Heart right ventricle (tissue), 16 donors: ENCODE results near the gene TRRAP. TPM values are rescaled to one million over a fixed set of nuclear protein-coding genes. Genes with fewer than 3 reads are reported as not detected.
A peak's percentile ranks its signal among the peaks of the same experiment; 100 is the strongest.

Experiments used
- ATAC-seq, 8 donors: fragments of 200-7000 bp; cut with Tn5 transposase; one replicate each; pipeline ENCODE4 v1.9.1; 2020; ENCODE audit warnings: mild to moderate bottlenecking in 8 of 8, moderate library complexity in 8 of 8, moderate number of reproducible peaks in 1 of 8
- DNase-seq, 2 donors: peaks; one replicate each; pipeline ENCODE4 v3.0.0-alpha.2; 2020
- H3K27ac ChIP-seq, 10 donors: fragments of 200-600 bp; sonication (generic) in 2 of 10; one replicate each; pipeline versions ENCODE4 v1.5.0 to v1.8.0; 2020 to 2022; ENCODE audit warnings: mild to moderate bottlenecking in 3 of 10
- H3K27me3 ChIP-seq, 7 donors: fragments of 200-600 bp; one replicate each; pipeline ENCODE4 v1.8.0; 2021 to 2022; ENCODE audit warnings: mild to moderate bottlenecking in 2 of 7
- H3K36me3 ChIP-seq, 9 donors: fragments of 200-600 bp; sonication (generic) in 1 of 9; one replicate each; pipeline versions ENCODE4 v1.5.0 to v1.8.0; 2020 to 2022; ENCODE audit warnings: mild to moderate bottlenecking in 2 of 9
- H3K4me1 ChIP-seq, 9 donors: fragments of 200-600 bp; sonication (generic) in 1 of 9; one replicate each; pipeline versions ENCODE4 v1.5.0 to v1.8.0; 2020 to 2022; ENCODE audit warnings: mild to moderate bottlenecking in 4 of 9
- H3K4me3 ChIP-seq, 10 donors: fragments of 200-600 bp; sonication (generic) in 2 of 10; one replicate each; pipeline versions ENCODE4 v1.5.0 to v1.8.0; 2020 to 2022; ENCODE audit warnings: mild to moderate bottlenecking in 7 of 10, moderate library complexity in 2 of 10
- H3K9me3 ChIP-seq, 11 donors: fragments of 200-600 bp in 10 of 11; sonication (generic) in 2 of 11; one replicate each; pipeline versions ENCODE4 v1.5.0 to v1.8.0; 2013 to 2022; ENCODE audit warnings: mild to moderate bottlenecking in 2 of 11, control low read depth in 1 of 11, moderate library complexity in 1 of 11
- WGBS, 2 donors: extraction: QIAGEN DNeasy Blood & Tissue Kit; methylation state at CpG; one replicate each; pipeline ENCODE4 v1.1.7; 2013; ENCODE audit warnings: inconsistent platforms in 1 of 2; 5-methylcytosine and 5-hydroxymethylcytosine counted together
- intact Hi-C, 10 donors: fragments of 100-400 bp; cut with DNase I; formaldehyde crosslinking; loops; one replicate each; pipeline versions ENCODE4 v1.11.1 to v1.14.2; 2022
- polyA plus RNA-seq, 2 donors: library from polyadenylated mRNA; stranded (reverse); fragments of 200-250 nt; gene quantifications; one replicate each; pipeline ENCODE4 v1.2.3, GENCODE V29; 2013
- total RNA-seq, 10 donors: library from RNA; stranded (reverse); fragmentation: NEBNext Ultra II Directional in 3 of 10; extraction: Animal tissue kit (Norgen Biotek cat#: 25700) in 3 of 10; gene quantifications; one replicate each; pipeline versions ENCODE4 v1.2.1 to v1.2.4, GENCODE V29; 2021 to 2023
- TF ChIP-seq, protein P1 (sequence below), 9 donors: fragments of 200-600 bp; sonication (generic) in 2 of 9; IDR thresholded peaks; one replicate each; pipeline versions ENCODE4 v1.5.0 to v1.8.0; 2021 to 2022; ENCODE audit warnings: antibody characterized with exemption in 9 of 9, mild to moderate bottlenecking in 5 of 9, moderate library complexity in 1 of 9
- donor health status: Arrhythmogenic right ventricular cardiomyopathy.
- donor health status: ischemic (EF 13 %, LVEDD 7.1; RV severe dilation, severe dysfunction).
- donor health status: healthy with polysubstance abuse.
- donor health status: DM: no; HTN: yes; CAD: no.
- donor health status: DM: no; HTN: no; CAD: no.
- donor health status: ischemic (EF 25% LVEDD 6.9; RV normal size, moderate dysfunction).
- donor health status: ischemic (EF 25% LVEDD 5.7; RV mildly dilated, moderate dysfunction).
- donor health status: healthy.
- donor health status: DM: yes; HTN: yes; CAD: no.
- donor health status: Ischemic cardiomyopathy.
- donor health status: ischemic (EF 35%, LVEDD 5.7; RV mildly dilated, moderate dysfunction).
- donor health status: nonischemic (EF 11% LVEDD 7.7; RV severe dilation, severe dysfunction).
- donor health status: DM: yes; HTN: yes; CAD: no.
- donor health status: PGD.
- donor health status: ischemic (EF 29% LVEDD 5.4; RV normal size, mild dysfunction).
- donor health status: nonischemic (EF 23%, LVEDD 6.1; RV moderate dilation, normal function).

Gene TRRAP
- total and polyA plus RNA-seq, 12 donors = 4.8 to 25.1 (median 21.3) TPM

DNA sequence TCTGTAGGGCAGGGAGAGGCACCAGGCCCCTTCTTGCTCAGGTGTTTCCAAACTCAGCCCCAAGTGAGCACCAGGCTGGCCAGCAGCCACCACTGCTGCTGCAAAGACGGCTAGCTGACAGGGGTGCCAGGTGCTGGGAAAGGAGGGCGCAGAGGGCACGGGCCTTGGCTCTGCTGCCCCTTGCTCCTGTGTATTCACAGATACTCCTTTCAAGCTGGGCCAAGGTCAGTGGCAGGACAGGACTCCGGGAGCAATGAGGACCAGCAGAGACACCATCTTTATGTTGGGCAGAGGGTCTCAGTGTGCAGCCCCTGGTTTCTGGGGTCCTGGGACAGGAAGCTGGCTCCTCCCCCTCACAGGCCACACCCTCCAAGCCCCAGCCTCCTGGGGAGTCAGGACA is 155.4 kb downstream of the TRRAP start:
- intact Hi-C loops = no loop called here
- 67 to 78% methylated on average over 4 of the region's 4 CpGs for WGBS, 2 donors
- no peak for DNase-seq
- no peaks in the 10 kb centered on the region for H3K27me3 ChIP-seq
- TF ChIP-seq, protein P1, sequence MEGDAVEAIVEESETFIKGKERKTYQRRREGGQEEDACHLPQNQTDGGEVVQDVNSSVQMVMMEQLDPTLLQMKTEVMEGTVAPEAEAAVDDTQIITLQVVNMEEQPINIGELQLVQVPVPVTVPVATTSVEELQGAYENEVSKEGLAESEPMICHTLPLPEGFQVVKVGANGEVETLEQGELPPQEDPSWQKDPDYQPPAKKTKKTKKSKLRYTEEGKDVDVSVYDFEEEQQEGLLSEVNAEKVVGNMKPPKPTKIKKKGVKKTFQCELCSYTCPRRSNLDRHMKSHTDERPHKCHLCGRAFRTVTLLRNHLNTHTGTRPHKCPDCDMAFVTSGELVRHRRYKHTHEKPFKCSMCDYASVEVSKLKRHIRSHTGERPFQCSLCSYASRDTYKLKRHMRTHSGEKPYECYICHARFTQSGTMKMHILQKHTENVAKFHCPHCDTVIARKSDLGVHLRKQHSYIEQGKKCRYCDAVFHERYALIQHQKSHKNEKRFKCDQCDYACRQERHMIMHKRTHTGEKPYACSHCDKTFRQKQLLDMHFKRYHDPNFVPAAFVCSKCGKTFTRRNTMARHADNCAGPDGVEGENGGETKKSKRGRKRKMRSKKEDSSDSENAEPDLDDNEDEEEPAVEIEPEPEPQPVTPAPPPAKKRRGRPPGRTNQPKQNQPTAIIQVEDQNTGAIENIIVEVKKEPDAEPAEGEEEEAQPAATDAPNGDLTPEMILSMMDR (IDR thresholded peaks at IDR 0.05) = no peak
- no peak for ATAC-seq
- H3K27ac ChIP-seq = peak overlapping the region in 2 of 10 donors; percentile 30 to 31
- peaks cover 0 to 6% (median 0%) of the 10 kb centered on the region in 11 donors for H3K9me3 ChIP-seq
- H3K4me1 ChIP-seq = peaks cover 0 to 40% (median 19%) of the 10 kb centered on the region in 9 donors
- peaks cover 10 to 100% (median 83%) of the 10 kb centered on the region in 9 donors for H3K36me3 ChIP-seq
- no peak overlapping the region for H3K4me3 ChIP-seq

DNA sequence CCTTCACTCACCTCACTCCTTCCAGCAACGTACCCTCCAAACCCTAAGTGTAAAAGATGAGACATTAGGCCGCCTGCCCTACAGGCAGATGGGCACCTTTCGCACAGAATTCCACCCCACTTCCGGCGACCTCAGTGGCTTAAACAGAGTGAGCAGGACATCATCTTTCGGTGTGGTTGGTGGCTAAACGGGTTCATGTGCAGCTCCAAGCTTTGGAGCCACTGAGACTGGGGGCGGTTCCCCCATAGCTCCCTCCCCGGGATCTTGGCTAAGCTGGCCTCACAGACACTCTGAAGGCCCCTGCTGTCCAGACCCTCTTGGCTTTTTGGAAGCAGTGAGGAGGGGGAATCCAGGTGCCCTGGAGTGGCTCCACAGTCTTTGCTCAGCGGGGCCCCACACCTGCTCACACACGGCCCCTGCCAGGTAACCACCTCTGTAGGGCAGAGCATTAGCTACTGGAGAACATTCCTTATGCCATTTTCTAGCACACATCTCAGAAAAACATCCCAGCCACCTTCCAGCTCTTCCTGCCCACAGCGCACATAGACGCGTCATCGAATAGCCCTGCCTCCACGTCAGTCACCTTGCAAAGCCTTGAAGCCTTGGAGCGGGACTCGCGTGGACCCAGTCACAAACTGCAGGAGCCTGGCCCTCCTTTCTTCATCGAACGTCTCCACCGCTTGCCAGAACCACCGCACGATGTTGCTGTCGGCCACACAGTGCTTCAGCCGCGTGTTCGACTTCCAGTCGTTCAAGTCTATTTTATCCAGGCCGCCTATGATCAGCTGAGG is 156.8 kb downstream of the TRRAP start:
- Histone ChIP-seq H3K36me3 (peaks cover 10 to 100% (median 80%) of the 10 kb centered on the region in 9 donors), H3K27ac (no peak overlapping the region), H3K9me3 (peaks cover 0 to 3% (median 0%) of the 10 kb centered on the region in 11 donors), H3K27me3 (no peaks in the 10 kb centered on the region), H3K4me3 (no peak overlapping the region), H3K4me1 (peaks cover 0 to 27% (median 8%) of the 10 kb centered on the region in 9 donors)
- intact Hi-C loops = no loop called here
- 92 to 94% methylated on average over 30 of the region's 30 CpGs for WGBS, 2 donors
- DNase-seq (no peak), ATAC-seq (no peak)
- TF ChIP-seq, protein P1 (IDR thresholded peaks at IDR 0.05) = no peak

DNA sequence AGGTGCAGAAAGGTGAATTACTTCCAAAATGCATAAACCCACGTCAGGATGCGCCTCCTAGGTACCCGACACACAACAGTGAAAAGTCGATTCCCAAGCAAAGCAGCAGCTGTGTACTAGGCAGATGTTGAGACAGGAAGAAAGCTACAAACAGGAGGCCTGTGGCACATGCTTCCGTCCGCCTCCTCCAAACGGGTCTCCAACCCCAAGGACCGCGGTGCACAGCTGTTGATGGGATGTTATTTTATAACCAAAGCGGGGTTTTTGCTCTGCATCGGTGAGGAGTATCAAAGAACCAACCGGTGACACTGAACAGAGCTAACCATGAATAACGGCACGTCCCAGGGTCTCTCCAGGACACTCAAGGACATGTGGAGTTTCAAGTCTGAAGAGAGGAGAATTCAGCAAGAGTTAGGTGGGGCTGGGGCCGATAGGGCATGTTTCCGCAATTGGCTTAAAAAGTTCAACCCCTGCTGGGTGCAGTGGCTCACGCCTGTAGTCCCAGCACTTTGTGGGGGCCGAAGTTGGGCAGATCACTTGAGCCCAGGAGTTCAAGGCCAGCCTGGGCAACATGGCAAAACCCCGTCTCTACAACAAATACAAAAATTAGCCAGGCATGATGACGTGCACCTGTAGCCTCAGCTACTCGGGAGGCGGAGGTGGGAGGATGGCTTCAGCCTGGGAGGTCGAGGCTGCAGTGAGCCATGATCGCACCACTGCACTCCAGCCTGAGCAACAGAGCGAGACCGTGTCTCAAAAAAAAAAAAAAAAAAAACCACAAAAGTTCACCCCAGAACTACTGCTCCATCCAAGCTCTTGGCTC is 157.6 kb downstream of the TRRAP start:
- no peak for DNase-seq
- 88% methylated on average over 26 of the region's 26 CpGs for WGBS, 2 donors
- Histone ChIP-seq H3K27ac (no peak overlapping the region), H3K27me3 (no peaks in the 10 kb centered on the region), H3K36me3 (peaks cover 7 to 100% (median 77%) of the 10 kb centered on the region in 9 donors), H3K4me3 (no peak overlapping the region), H3K9me3 (no peaks in the 10 kb centered on the region), H3K4me1 (peaks cover 0 to 27% (median 8%) of the 10 kb centered on the region in 9 donors)
- intact Hi-C loops = no loop called here
- TF ChIP-seq, protein P1 (IDR thresholded peaks at IDR 0.05) = no peak
- no peak for ATAC-seq

DNA sequence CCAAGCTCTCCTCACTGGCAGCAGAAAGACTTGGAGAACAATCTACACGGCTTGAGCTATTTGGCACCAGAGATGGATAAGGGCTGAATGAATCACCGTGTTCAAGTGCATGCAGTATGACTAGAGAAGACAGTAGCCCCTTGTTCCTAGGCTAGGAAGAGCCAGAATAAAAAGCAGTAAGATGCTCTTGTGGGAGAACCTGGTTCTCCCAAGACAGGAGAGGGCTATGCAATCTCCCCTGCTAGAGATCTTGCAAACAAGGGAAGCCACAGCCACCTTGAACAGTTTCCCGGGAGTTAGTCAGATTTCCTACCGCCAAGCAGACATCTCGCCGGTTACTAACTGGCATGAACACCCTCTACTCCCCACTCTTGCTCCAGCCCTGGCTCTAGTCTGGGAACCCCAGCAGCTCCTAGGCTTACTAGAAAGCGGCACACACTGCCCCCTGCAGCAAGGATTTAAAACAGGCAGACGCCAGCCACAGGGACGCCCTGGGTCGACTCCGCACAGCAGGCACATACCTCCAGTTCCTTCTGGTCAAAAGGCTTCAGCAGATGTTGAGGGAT is 158.3 kb downstream of the TRRAP start:
- DNase-seq = no peak

More for the DNA sequence above, 158.3 kb downstream of the TRRAP start:
- H3K4me1 ChIP-seq = peaks cover 0 to 27% (median 8%) of the 10 kb centered on the region in 9 donors
- 75 to 76% methylated on average over 11 of the region's 11 CpGs for WGBS, 2 donors
- TF ChIP-seq, protein P1 (IDR thresholded peaks at IDR 0.05) = peak in 8 of 9 donors; percentile 9 to 49 (median 36)
- intact Hi-C loops = no loop called here
- H3K4me3 ChIP-seq = no peak overlapping the region
- H3K27ac ChIP-seq = no peak overlapping the region
- no peaks in the 10 kb centered on the region for H3K9me3 ChIP-seq
- peak in 5 of 8 donors; percentile 2 to 52 (median 41) for ATAC-seq
- H3K27me3 ChIP-seq = no peaks in the 10 kb centered on the region
- peaks cover 7 to 100% (median 83%) of the 10 kb centered on the region in 9 donors for H3K36me3 ChIP-seq
